Neural crest cell (in vitro differentiated cells): ENCODE results near the gene BAAT. TPM values are rescaled to one million over a fixed set of nuclear protein-coding genes. Genes with fewer than 3 reads are reported as not detected.
A peak's percentile ranks its signal among the peaks of the same experiment; 100 is the strongest.

ENCODE experiments used
- DNase-seq: peaks from one replicate; pipeline ENCODE4 v3.0.0; 2021; ENCODE audit warnings: low read depth, mixed read lengths, low spot score
- H3K27ac Mint-ChIP-seq: one replicate; pipeline ENCODE4 v1.8.0; 2021; ENCODE audit warnings: mild to moderate bottlenecking, mixed read lengths; ENCODE audit not compliant: unreplicated experiment
- H3K27me3 Mint-ChIP-seq: 2 replicates; pipeline ENCODE4 v1.8.0; 2021; ENCODE audit warnings: low read depth, mild to moderate bottlenecking, mixed read lengths
- H3K36me3 Mint-ChIP-seq: 2 replicates; pipeline ENCODE4 v1.8.0; 2021; ENCODE audit warnings: low read depth, mild to moderate bottlenecking, mixed read lengths
- H3K4me1 Mint-ChIP-seq: 2 replicates; pipeline ENCODE4 v1.8.0; 2021; ENCODE audit warnings: mixed read lengths
- H3K4me3 Mint-ChIP-seq: one replicate; pipeline ENCODE4 v1.8.0; 2021; ENCODE audit warnings: mild to moderate bottlenecking, mixed read lengths
- H3K9me3 Mint-ChIP-seq: 2 replicates; pipeline ENCODE4 v1.8.0; 2021; ENCODE audit warnings: mixed read lengths
- total RNA-seq: library from RNA; stranded (reverse); gene quantifications from 2 replicates; pipeline ENCODE4 v1.2.1, GENCODE V29; 2021
- TF ChIP-seq, protein P1 (sequence below): fragments of 200-600 bp; sonication (generic); conservative IDR thresholded peaks from 2 replicates; pipeline ENCODE4 v1.5.0; 2021; ENCODE audit warnings: antibody characterized with exemption, mild to moderate bottlenecking

BAAT gene
- total RNA-seq, 1 donor from 2014 or later: 0.30 TPM

DNA sequence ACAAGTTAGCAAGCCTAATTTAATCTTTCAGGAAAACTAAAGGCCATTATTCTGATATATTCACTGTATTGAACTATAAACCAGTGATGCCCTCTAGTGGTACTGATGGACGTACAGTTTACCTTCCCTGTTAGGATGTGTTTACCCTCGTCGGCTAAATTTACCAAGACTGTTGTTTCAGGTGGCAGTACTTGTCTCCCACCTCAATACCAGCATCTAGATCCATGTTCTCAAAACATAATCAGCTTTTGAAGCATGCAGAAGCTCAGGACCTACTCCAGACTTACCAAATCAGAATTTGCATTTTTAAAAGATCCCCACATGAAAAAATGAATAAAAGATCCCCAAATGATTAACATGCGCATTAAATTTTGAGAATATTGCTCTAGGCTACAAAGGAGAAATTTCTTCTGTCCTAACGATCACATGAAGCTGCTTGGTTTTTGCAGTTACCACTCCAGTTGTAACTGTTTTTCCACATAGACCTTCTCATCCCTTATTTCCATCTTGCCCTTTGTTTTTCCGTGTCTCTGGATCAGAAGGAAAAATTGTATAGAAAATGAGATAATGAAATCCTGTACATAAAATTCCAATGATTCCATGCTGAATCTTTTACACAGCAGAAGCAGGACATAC lies 3.2 kb upstream of the BAAT start:
- Mint-ChIP-seq H3K36me3 (peaks cover 64% of the 10 kb centered on the region), H3K9me3 (peaks cover 29% of the 10 kb centered on the region), H3K4me1 (peaks cover 12% of the 10 kb centered on the region), H3K27me3 (no peaks in the 10 kb centered on the region), H3K4me3 (no peak overlapping the region), H3K27ac (no peak overlapping the region)
- TF ChIP-seq, protein P1, sequence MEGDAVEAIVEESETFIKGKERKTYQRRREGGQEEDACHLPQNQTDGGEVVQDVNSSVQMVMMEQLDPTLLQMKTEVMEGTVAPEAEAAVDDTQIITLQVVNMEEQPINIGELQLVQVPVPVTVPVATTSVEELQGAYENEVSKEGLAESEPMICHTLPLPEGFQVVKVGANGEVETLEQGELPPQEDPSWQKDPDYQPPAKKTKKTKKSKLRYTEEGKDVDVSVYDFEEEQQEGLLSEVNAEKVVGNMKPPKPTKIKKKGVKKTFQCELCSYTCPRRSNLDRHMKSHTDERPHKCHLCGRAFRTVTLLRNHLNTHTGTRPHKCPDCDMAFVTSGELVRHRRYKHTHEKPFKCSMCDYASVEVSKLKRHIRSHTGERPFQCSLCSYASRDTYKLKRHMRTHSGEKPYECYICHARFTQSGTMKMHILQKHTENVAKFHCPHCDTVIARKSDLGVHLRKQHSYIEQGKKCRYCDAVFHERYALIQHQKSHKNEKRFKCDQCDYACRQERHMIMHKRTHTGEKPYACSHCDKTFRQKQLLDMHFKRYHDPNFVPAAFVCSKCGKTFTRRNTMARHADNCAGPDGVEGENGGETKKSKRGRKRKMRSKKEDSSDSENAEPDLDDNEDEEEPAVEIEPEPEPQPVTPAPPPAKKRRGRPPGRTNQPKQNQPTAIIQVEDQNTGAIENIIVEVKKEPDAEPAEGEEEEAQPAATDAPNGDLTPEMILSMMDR: peak; percentile 67
- no peak for DNase-seq

DNA sequence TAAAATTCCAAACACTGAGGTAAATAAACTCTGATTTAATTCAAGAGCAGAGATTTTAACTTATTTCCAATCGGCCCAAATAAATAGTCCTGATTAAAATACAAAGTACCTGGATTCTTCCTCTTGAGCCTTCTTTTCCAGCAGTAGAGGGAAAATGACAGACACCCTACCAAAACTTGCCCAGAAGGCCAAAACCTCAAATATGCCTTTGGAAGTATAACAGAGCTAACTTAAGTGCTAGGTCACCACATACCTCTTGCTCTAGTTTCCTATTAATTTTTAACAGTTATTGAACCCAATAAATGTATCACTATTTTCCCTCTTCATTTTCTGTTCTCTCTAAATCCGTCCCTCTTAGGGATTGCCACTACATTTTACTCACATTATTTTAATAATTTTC lies 1.4 kb downstream of the BAAT start:
- Mint-ChIP-seq H3K27me3 (no peaks in the 10 kb centered on the region), H3K36me3 (peaks cover 31% of the 10 kb centered on the region), H3K4me1 (peaks cover 20% of the 10 kb centered on the region), H3K4me3 (no peak overlapping the region), H3K9me3 (peaks cover 19% of the 10 kb centered on the region), H3K27ac (no peak overlapping the region)
- DNase-seq: no peak
- TF ChIP-seq, protein P1: no peak

DNA sequence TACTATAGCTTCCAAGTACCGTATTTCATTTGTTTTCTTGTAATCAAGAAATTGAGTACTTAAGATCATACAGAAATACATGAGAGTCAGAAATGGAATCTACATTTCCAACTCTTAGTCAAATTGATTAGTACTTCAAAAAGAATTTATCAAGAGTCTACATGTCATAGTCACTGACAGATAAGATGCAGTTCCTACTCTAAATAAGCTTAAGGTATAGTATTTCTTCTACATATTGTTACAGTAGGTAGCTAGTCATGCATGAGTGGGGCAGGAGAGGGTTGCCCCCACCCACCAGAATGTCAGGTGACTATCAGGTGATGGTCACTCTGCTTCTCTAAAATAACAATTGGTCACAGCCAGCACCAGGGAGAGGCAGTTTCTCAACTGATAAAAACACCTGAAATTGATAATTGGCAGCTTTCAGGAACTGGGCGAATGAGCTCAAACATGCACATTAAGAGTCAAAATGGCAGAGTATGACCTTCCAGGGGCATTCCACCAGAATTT lies 2.9 kb downstream of the BAAT start:
- Mint-ChIP-seq H3K27me3 (no peaks in the 10 kb centered on the region), H3K4me1 (peaks cover 17% of the 10 kb centered on the region), H3K4me3 (no peak overlapping the region), H3K36me3 (peaks cover 25% of the 10 kb centered on the region), H3K27ac (no peak overlapping the region), H3K9me3 (peaks cover 21% of the 10 kb centered on the region)
- TF ChIP-seq, protein P1: no peak
- no peak for DNase-seq

DNA sequence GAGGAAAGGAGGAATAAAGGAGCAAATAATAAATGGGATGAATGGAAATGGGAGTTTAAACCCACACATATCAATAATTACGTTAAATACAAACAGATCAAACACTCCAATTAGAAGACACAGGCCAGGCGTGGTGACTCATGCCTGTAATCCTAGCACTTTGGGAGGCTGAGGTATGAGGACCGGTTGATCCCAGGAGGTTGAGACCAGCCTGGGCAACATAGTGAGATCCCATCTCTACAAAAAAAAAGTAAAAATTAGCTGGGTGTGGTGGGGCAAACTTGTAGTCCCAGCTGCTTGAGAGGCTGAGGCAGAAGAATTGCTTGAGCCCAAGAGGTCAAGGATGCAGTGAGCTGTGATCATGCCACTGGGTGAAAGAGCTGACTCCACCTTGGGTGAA lies 3.7 kb downstream of the BAAT start:
- Mint-ChIP-seq H3K27me3 (no peaks in the 10 kb centered on the region), H3K27ac (peak overlapping the region; percentile 78), H3K36me3 (peaks cover 26% of the 10 kb centered on the region), H3K9me3 (peaks cover 21% of the 10 kb centered on the region), H3K4me1 (peaks cover 17% of the 10 kb centered on the region), H3K4me3 (no peak overlapping the region)
- TF ChIP-seq, protein P1: no peak
- DNase-seq: no peak

DNA sequence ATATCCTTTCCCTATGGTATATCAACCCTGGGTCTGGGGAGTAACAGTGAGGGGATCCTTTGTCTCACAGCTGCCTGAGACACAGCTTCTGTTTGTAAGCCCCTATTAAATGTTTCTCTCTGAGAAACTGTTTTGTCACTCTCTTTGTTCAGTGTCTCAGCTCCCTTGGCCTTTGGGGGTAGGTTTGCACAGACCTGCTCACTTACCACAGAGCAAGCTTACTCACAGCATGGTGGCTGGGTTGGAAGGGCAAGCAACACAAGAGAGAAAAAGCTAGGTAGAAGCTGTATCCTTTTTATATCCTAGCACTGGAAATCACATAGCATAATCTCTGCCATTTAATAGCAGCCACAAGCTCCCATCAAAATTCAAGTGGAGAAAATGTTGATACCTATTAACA lies 4.5 kb downstream of the BAAT start:
- Mint-ChIP-seq H3K4me3 (no peak overlapping the region), H3K36me3 (peaks cover 20% of the 10 kb centered on the region), H3K27me3 (no peaks in the 10 kb centered on the region), H3K9me3 (peaks cover 17% of the 10 kb centered on the region), H3K4me1 (peaks cover 14% of the 10 kb centered on the region), H3K27ac (no peak overlapping the region)
- TF ChIP-seq, protein P1: no peak
- DNase-seq: no peak
